Measurements from ENCODE around the gene NCOA7.
A peak's percentile ranks its signal among the peaks of the same experiment; 100 is the strongest.

The NCOA7 gene

DNA sequence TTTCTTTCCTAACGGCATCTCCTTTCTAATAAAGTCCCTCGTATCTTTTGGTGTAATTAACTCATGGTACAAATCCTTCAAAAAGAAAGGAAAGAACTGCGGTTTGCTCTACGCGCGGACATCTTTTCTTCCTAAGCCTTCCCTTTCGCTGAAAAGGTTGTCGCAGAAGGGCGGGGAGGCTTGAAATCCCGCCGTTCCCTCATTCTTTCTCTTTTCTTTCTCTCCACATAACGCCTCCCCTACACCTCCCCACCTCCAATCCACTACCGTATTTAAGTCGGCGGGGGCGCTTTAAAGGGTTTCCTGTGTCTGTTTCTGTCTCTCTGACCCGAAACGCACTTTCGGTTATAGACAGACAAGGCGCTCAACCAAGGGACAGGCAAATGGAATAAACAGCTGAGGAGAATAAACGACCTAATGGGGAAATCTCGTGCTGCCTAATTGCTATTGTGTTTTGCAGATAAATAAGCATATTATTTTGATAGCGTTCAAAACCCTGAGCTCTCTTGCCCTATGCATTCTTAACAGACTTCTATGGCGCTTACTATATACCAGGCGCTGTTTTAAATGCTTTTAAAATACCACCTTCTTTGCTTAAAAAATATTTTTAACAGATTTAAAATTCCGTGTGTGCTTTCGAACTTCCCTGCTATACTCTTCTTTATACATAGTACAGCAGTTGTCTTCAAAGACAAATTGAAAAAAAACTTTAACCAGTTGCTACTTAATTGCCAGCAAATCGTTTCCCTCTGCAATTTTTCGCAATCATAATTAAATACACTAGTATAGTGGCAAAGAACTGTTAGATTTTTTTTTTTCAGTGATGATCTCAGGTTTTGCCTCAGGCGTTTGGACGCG is 43.8 kb upstream of the NCOA7 start:
- peak overlapping the region; percentile 94 for H3K4me3 ChIP-seq
- no peak overlapping the region for H3K9ac ChIP-seq (ENCODE audit: insufficient read length)
- H3K27ac ChIP-seq: no peak overlapping the region
- no peak for DNase-seq (ENCODE audit: low read depth, low spot score)
- H3K9me3 ChIP-seq (ENCODE audit: low read depth, low read length): no peaks in the 10 kb centered on the region
- no peaks in the 10 kb centered on the region for H3K36me3 ChIP-seq (ENCODE audit: insufficient read depth, low read length)
- TF ChIP-seq FOXP2 (optimal IDR thresholded peaks at IDR 0.05; ENCODE audit: control extremely low read depth, extremely low read length, insufficient read depth): no peak
- no peak for TF ChIP-seq EZH2 (IDR thresholded peaks at IDR 0.05)
- no peak for TF ChIP-seq POLR2AphosphoS5 (IDR thresholded peaks at IDR 0.05; ENCODE audit: borderline replicate concordance, low read depth, low read length)

DNA sequence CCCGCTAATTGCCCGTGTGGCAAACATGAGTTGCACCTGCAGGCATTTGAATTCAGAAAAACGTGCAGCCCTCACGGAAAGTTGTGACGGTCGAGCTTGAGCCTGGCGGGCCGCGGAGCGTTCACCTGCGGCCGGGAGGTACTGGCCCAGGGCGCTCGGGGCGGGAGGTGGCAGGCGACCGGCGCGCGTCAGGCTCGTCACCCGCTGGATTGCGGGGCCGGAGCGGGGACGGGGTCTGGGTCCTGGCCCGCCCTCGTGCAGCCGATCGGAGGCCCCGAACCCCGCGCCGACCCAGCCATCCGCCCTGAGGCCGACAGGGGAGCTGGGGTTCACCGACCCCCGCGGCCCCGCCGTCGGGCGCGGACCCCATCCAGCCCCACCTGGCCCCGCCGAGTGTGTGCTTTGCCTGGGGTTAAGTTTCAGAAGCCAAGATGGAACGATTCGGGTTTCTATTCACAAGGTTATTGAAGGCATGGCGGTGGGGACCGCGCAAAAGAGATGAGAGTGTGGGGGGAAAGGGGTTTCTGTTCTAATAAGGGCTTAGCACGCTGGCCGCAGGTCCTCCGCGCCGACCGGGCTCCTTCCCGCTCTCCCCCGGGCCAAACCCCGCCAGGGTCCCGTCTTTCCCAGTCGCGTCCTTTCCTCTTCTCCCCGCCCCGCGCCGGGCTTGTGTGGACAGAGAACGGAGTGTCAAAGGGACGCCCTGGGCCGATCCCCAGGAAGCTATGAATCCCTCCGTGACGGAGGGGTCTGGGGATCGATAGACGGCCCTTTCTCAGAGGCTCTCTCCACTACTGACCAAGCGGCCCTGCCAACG is 43.0 kb upstream of the NCOA7 start:
- H3K9ac ChIP-seq (ENCODE audit: insufficient read length): no peak overlapping the region
- DNase-seq (ENCODE audit: low read depth, low spot score): no peak

DNA sequence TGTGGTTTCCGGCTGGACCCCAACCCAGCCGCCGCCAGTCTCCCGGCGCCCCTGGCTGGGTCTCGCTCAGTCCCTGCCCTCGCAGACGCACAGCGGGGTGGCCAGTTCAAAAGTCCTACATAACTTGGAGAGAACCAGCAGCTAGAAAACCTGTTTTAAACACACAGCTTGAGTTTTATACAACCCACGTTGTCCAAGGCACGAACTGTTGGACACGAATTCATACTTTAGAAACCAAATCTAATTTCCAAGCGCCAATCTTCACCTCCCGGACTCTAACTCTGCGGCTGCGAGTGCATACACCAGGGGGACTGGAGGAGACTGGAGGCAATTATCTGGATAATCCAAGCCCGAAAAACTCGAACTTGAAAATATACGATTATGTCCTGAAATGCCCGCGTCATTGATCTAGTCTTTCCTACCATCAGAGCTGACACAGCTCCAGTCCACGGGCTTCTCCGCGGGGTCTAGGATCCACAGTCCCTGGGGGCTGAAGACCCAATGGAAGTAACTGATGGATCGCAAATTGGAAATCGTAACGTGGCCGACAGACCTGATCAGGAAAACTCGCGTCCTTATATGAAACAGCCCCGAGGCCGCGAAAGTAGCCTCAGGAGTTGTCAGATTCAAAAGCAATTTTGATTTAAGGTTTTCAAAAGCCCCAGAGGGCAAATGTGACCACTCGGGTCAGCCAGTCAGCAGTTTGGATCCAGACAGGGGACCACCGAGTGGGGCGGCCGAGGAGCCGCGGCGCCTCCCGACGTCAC is 42.2 kb upstream of the NCOA7 start:
- no peak for DNase-seq (ENCODE audit: low read depth, low spot score)
- Histone ChIP-seq H3K36me3 (ENCODE audit: insufficient read depth, low read length) (no peaks in the 10 kb centered on the region), H3K4me3 (peak overlapping the region; percentile 94), H3K27ac (no peak overlapping the region), H3K9ac (ENCODE audit: insufficient read length) (peak overlapping the region; percentile 68), H3K9me3 (ENCODE audit: low read depth, low read length) (no peaks in the 10 kb centered on the region)
- TF ChIP-seq EZH2 (IDR thresholded peaks at IDR 0.05) (no peak), POLR2AphosphoS5 (IDR thresholded peaks at IDR 0.05; ENCODE audit: borderline replicate concordance, low read depth, low read length) (no peak), FOXP2 (optimal IDR thresholded peaks at IDR 0.05; ENCODE audit: control extremely low read depth, extremely low read length, insufficient read depth) (no peak)

More for the DNA sequence above, 43.0 kb upstream of the NCOA7 start:
- Histone ChIP-seq H3K4me3 (peak overlapping the region; percentile 94), H3K36me3 (ENCODE audit: insufficient read depth, low read length) (no peaks in the 10 kb centered on the region), H3K9me3 (ENCODE audit: low read depth, low read length) (no peaks in the 10 kb centered on the region), H3K27ac (no peak overlapping the region)
- TF ChIP-seq FOXP2 (optimal IDR thresholded peaks at IDR 0.05; ENCODE audit: control extremely low read depth, extremely low read length, insufficient read depth): no peak
- TF ChIP-seq POLR2AphosphoS5 (IDR thresholded peaks at IDR 0.05; ENCODE audit: borderline replicate concordance, low read depth, low read length): no peak
- TF ChIP-seq EZH2 (IDR thresholded peaks at IDR 0.05): peak; percentile 52

DNA sequence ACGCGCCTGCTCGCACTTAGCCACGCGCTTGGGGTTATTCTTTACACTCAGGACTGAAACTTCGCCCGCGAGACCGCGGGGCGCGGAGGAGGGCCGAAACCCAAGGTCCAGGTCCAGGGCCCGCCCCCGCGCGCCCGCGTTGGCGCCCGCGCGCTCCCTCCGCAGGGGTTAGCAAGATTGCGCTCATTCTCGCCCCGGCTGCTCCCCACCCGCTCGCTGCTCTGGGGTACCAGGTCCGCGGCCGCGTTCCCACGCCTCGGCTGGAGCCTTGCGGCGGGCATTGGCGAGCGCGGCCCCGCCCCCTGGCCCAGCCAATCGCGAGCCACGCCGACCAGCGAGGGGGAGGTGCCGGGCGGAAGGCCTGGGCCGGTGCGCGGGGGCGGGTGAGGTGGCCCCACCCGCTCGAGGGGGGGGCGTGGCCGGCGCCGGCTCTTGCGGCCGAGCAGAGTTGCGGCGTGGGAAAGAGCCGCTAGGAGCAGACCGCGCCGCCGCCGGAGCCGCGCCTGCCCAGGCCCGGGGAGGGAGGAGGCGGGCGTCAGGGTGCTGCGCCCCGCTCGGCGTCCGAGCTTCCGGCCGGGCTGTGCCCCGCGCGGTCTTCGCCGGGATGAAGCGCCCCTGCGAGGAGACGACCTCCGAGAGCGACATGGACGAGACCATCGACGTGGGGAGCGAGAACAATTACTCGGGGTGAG is 41.4 kb upstream of the NCOA7 start, which contains the start of gene HEY2:
Gene HEY2, plus strand, starts transcription at position 460 of the 692 bp plus-strand sequence. Its CDS starts 145 bp downstream, at position 605.
- TF ChIP-seq EZH2 (IDR thresholded peaks at IDR 0.05) (no peak), FOXP2 (optimal IDR thresholded peaks at IDR 0.05; ENCODE audit: control extremely low read depth, extremely low read length, insufficient read depth) (no peak), POLR2AphosphoS5 (IDR thresholded peaks at IDR 0.05; ENCODE audit: borderline replicate concordance, low read depth, low read length) (no peak; the same call in 1 of the 2 replicates)
- peak within 1 kb of the TSS; percentile 94 for H3K4me3 ChIP-seq
- DNase-seq (ENCODE audit: low read depth, low spot score): no peak
- H3K36me3 ChIP-seq (ENCODE audit: insufficient read depth, low read length): no peaks in the 10 kb centered on the region
- no peaks in the 10 kb centered on the region for H3K9me3 ChIP-seq (ENCODE audit: low read depth, low read length)
- H3K27ac ChIP-seq: no peak within 1 kb of the TSS
- peak within 1 kb of the TSS; percentile 72 for H3K9ac ChIP-seq (ENCODE audit: insufficient read length)

DNA sequence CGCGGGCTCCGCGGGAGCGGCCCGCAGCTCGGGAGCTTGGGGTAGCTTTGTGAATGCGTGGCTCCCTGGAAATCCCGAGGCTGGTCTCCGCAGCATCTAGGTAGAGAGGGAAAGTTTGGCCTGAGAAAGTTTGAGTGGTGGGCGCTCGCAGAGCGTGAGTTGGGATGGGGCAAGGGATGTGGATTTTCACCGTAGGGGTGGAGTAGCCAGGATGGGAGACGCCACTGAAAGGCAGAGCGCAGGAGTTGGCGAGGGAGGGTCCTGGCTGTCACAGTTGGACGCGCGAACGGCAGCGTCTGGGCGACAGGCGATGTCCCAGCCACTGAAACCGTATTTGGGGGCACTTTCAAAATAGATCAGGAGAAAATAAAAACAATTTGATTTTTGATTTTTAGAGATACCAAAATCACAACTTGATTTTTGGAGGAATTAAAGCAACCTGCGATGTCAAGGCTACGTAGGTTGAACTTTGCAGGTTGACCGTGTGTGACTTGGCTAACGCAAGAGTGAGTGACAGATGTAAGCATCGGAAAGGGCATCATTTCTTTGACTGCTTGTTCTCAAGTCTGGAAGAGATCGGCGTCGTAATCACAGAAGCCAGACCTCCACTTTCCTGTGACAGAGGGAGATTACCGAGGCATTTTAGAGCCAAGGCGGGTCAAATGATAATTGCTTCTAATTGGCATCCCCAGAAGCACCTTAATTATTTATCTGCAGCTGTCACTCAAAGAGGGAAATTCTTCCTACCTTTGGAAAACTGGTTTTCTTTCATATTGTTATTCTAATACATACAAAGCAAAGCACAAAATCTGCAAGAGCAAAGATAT is 40.7 kb upstream of the NCOA7 start:
- no peak for TF ChIP-seq EZH2 (IDR thresholded peaks at IDR 0.05)
- no peak for TF ChIP-seq POLR2AphosphoS5 (IDR thresholded peaks at IDR 0.05; ENCODE audit: borderline replicate concordance, low read depth, low read length)
- TF ChIP-seq FOXP2 (optimal IDR thresholded peaks at IDR 0.05; ENCODE audit: control extremely low read depth, extremely low read length, insufficient read depth): no peak
- Histone ChIP-seq H3K4me3 (peak overlapping the region; percentile 94), H3K9ac (ENCODE audit: insufficient read length) (peak overlapping the region; percentile 72), H3K9me3 (ENCODE audit: low read depth, low read length) (no peaks in the 10 kb centered on the region), H3K27ac (no peak overlapping the region), H3K36me3 (ENCODE audit: insufficient read depth, low read length) (no peaks in the 10 kb centered on the region)
- no peak for DNase-seq (ENCODE audit: low read depth, low spot score)

DNA sequence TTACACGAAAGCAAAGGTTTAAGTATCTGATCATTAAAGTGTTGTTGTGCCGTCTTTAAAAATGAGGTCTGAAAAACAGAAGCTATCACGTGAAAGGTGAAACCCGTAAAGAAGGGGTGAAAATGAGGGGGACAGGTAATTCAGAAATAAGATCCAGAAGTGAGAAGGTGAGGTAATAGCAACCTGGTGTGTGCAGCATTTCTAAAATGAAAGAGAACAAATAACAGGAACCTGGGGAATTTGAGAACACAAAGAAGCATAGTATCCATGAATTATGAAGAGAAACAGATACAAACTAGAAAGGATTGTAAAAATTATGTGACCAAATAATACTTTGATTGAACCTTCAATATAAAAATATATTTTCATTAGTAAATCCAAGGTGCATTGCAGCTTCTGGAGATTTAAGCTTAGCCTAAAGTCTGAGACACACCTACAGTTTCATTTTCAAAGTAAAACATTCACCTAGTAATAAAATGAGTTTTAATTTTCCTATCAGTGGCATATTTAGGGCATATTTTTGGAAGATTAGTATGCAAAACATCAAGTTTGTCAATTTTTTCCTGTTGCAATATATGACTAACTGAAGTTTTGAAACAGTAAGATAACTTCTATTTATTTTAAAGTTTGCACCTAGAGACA is 39.9 kb upstream of the NCOA7 start:
- Histone ChIP-seq H3K9me3 (ENCODE audit: low read depth, low read length) (no peaks in the 10 kb centered on the region), H3K27ac (no peak overlapping the region), H3K9ac (ENCODE audit: insufficient read length) (no peak overlapping the region), H3K4me3 (no peak overlapping the region), H3K36me3 (ENCODE audit: insufficient read depth, low read length) (no peaks in the 10 kb centered on the region)
- TF ChIP-seq FOXP2 (optimal IDR thresholded peaks at IDR 0.05; ENCODE audit: control extremely low read depth, extremely low read length, insufficient read depth) (no peak), POLR2AphosphoS5 (IDR thresholded peaks at IDR 0.05; ENCODE audit: borderline replicate concordance, low read depth, low read length) (no peak)
- DNase-seq (ENCODE audit: low read depth, low spot score): no peak

Measured in SK-N-MC (cell line).